Skeletal muscle satellite cell (primary cell): ENCODE data around the gene BHLHE40.

Experiments used
- H3K27me3 ChIP-seq: 2 replicates; pipeline ENCODE4 v1.7.0; 2013; ENCODE audit warnings: low read length; ENCODE audit not compliant: control insufficient read depth, insufficient read depth
- H3K36me3 ChIP-seq: 2 replicates; pipeline ENCODE4 v1.7.0; 2013; ENCODE audit warnings: mild to moderate bottlenecking, control low read depth, low read length; ENCODE audit not compliant: insufficient read depth
- H3K4me1 ChIP-seq: 2 replicates; pipeline ENCODE4 v1.7.0; 2013; ENCODE audit warnings: low read length; ENCODE audit not compliant: control insufficient read depth, insufficient read depth
- H3K4me2 ChIP-seq: 2 replicates; pipeline ENCODE4 v1.7.0; 2013; ENCODE audit warnings: mild to moderate bottlenecking, low read length
- H3K4me3 ChIP-seq: 2 replicates; pipeline ENCODE4 v1.7.0; 2013; ENCODE audit warnings: low read length
- H3K9ac ChIP-seq: 2 replicates; pipeline ENCODE4 v1.7.0; 2013; ENCODE audit warnings: mild to moderate bottlenecking, low read depth, low read length, moderate library complexity
- H3K9me3 ChIP-seq: replicated peaks from 2 replicates; pipeline ENCODE4 v1.7.0; 2013; ENCODE audit warnings: mild to moderate bottlenecking, control low read depth, low read length

Gene BHLHE40

DNA sequence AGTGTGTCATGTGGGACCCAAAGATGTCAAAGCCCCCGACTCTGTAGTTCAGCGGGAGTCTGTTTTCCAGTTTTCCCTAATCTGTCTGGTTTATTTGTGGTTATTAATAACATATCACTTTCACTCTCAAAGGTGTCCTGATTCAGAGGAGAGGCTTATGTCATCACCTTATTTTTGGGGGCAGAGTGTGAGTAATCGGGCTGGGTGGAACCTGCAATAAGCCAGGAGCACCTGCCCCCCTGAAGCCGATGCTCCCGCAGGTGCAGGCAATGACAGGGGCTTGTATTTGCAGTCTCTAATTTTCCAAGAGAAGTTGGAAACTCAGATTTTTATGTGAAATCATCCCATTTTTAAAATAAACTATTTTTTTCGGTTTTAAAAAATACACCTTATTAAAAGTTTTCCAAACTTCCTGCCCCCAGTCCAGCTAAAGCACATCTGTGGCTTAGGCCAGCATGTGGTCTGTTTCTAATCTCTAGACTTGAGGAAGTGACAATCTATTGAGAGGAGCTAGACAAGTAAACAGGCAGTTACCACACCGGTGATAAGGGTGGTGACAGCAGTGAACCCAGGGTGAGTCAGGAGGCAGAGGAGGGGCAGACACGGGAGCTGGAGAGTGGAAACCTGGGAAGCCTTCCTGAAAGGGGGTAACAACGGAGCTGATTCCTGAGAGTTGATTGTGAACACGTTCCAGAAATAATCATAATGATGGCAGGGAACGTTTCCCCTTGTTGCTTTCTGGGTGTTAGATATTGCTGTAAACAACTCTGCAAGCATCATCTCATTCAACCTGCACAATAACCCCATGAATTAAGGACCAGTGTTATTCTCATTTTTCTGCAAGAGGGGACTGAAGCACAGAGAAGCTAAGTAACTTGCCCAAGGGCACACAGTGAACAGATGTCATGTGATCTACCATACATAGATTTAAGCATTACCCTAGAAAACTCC lies 37.2 kb downstream of the BHLHE40 start:
- Histone ChIP-seq H3K36me3 (no peaks in the 10 kb centered on the region), H3K4me3 (no peak overlapping the region), H3K9ac (no peak overlapping the region), H3K27me3 (no peaks in the 10 kb centered on the region), H3K4me2 (no peak overlapping the region), H3K9me3 (no peaks in the 10 kb centered on the region), H3K4me1 (peaks cover 24% of the 10 kb centered on the region)

DNA sequence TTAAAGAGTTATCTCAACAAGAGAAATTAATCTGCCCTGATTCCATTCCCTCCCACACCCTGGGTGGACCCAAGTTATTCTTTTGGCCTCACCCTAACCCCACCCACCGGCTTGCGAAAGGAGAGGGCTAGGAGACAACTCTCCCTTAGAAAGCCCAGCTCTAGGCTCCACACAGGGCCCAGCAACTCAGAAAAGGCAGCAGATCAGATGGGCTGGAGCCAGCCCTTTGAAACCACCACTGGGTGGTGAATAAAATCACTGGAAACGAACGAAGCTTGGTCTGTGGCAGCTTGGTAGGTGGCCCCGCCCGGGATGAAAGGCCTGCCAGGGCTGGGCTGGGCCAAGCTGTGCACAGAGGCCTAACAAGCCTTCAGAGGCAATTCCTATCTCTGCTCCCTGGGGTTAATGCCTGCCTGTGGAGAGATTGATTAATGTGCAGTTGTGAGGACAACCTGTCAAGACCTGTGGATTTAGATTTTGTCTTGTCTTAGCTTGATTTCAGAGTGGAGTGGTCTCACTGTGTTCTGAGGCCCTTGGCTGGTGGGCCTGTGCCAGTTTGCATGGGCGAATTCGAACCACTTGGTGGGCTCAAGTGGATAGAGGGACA lies 38.8 kb downstream of the BHLHE40 start:
- Histone ChIP-seq H3K27me3 (no peaks in the 10 kb centered on the region), H3K9ac (peak overlapping the region; percentile 54), H3K9me3 (no peaks in the 10 kb centered on the region), H3K4me3 (no peak overlapping the region), H3K4me2 (no peak overlapping the region), H3K4me1 (peaks cover 38% of the 10 kb centered on the region), H3K36me3 (no peaks in the 10 kb centered on the region)

DNA sequence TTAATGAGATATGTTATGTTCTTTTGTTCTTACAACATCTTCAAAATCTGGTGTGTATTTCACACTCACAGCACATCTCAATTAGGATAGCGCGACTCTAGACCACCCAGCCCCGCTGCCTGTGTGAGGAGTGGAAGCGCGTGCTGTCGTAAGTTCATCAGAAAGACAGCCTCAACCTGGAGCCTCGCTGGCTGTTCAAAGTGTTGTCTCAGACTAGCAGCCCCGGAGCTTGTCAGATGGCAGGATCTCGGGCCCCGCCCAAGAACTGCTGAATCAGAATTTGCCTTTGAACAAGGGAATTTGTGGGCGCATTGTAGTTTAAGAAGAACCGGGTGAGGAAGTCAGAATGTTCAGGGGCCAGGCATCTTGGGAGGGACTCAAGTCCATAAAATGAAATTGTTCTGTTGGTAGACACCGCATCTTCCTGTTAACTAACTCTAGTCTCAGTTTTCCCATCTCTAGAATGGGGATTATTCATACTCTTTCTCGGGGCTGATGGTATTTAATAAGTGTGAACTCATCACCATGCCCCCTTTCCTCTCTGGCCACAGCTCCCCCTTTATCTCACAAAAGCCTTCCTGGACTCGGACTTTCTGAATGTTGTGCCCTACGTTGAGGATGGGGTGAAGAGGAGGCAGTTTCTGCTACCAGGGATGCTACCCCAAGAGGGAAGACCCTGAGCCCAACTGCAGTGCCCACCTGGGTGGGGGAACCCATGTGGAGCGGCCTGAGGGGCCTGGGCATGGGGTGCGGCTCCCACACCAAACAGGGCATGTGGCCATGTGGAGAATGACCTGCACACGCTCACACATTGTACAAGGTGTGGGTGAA lies 40.4 kb downstream of the BHLHE40 start:
- no peaks in the 10 kb centered on the region for H3K36me3 ChIP-seq
- no peak overlapping the region for H3K4me3 ChIP-seq
- peaks cover 43% of the 10 kb centered on the region for H3K4me1 ChIP-seq
- no peak overlapping the region for H3K9ac ChIP-seq
- no peaks in the 10 kb centered on the region for H3K27me3 ChIP-seq
- no peak overlapping the region for H3K4me2 ChIP-seq
- H3K9me3 ChIP-seq = no peaks in the 10 kb centered on the region

DNA sequence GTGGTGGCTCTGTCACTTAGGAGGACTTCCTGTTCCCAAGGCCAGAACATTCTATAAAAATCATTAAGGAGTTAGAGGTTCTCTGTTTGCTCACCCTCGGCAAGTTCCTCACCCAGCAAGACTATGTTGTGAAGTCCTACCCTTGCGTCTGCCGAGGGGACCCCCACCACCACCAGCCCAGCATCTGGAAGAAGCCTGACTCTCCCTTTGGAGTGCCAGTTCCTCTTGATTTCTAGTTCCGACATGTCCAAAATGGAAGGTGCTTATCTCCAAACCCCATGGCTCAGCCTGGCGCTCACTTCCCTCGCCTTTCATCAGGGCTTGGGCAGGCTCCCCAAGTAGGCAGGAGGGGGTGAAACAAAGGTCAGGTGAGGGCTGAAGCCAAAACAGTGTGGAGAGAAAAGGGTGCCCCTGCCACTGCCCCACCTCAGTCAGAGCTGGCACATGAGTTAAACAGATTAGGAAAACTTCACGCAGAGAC lies 41.0 kb downstream of the BHLHE40 start:
- Histone ChIP-seq H3K4me1 (peaks cover 43% of the 10 kb centered on the region), H3K4me3 (no peak overlapping the region), H3K36me3 (no peaks in the 10 kb centered on the region), H3K9ac (no peak overlapping the region), H3K27me3 (no peaks in the 10 kb centered on the region), H3K9me3 (no peaks in the 10 kb centered on the region), H3K4me2 (no peak overlapping the region)

DNA sequence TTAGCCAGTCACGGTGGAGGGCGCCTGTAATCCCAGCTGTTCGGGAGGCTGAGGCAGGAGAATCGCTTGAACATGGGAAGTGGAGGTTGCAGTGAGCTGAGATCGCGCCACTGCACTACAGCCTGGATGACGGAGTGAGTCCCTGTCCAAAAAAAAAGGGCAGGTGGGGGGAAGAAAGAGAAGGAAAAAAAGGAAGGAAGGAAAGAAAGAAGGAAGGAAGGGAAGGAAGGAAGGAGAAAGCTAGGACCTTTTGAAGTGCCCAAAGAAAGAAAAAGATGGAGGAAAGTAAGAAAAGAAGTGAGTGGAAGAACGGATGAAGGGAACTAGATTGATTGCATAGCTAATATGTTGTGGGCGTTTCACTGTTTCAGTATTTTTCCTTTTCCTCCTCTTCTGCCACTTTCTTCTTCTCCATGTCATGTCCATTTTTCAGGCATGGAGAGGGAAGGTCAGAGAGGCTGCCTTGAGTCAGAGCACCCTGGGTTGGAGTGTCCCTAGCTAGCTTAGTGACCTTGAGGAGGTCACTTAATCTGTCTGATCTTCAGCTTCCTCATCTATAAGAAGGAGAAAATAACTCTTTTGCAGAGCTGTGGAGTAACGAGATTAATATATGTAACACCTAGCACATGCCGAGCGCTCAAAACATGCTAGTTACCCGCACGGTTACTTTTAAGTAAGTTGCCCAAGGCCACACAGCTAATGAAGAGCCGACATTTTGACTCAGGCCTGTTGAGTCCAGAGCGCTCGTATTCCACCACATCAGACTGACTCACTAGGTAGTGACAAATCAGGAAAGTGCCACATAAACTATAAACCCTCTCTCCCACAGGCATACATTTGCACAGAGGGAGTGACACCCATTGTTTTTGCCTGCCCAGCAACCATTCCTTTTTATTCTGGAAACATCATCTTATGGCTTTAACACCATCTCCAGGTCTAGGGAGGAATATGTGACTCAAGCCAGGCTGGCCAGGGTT lies 42.2 kb downstream of the BHLHE40 start:
- Histone ChIP-seq H3K9ac (peak overlapping the region; percentile 60), H3K9me3 (no peaks in the 10 kb centered on the region), H3K4me1 (peaks cover 48% of the 10 kb centered on the region), H3K4me3 (no peak overlapping the region), H3K36me3 (no peaks in the 10 kb centered on the region), H3K4me2 (peak overlapping the region; percentile 26), H3K27me3 (no peaks in the 10 kb centered on the region)

DNA sequence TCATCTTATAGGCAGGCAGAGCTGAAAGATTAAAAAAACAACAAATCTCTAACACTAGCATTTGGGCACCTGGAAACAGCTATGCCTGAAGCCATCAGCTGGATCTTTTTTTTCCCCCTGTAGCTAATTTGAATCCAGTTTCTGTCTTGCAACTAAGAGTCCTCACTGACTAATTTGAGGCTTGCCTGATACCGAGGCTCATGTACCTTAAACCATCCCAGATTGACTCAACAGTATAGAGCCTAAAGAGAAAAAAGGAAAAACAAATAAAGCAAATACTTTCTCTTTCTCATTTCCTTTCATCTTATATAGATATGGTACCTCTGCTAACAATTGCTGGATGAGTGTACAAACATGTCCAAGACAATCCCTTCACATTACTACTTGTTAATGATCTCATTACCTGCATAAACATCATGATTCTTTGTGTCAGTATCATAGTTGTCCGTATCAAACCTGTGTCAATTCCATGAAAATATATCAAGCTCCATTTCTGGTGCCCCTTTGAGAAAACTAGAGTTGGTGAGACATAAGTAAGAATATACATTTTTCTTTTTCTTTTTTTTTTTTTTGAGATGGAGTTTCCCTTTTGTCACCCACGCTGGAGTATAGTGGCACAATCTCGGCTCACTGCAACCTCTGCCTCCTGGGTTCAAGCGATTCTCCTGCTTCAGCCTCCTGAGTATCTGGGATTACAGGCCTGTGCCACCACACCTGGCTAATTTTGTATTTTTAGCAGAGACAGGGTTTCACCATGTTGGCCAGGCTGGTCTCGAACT lies 43.1 kb downstream of the BHLHE40 start:
- Histone ChIP-seq H3K36me3 (no peaks in the 10 kb centered on the region), H3K27me3 (no peaks in the 10 kb centered on the region), H3K4me3 (no peak overlapping the region), H3K9me3 (no peaks in the 10 kb centered on the region), H3K4me2 (peak overlapping the region; percentile 26), H3K4me1 (peaks cover 51% of the 10 kb centered on the region), H3K9ac (peak overlapping the region; percentile 60)

DNA sequence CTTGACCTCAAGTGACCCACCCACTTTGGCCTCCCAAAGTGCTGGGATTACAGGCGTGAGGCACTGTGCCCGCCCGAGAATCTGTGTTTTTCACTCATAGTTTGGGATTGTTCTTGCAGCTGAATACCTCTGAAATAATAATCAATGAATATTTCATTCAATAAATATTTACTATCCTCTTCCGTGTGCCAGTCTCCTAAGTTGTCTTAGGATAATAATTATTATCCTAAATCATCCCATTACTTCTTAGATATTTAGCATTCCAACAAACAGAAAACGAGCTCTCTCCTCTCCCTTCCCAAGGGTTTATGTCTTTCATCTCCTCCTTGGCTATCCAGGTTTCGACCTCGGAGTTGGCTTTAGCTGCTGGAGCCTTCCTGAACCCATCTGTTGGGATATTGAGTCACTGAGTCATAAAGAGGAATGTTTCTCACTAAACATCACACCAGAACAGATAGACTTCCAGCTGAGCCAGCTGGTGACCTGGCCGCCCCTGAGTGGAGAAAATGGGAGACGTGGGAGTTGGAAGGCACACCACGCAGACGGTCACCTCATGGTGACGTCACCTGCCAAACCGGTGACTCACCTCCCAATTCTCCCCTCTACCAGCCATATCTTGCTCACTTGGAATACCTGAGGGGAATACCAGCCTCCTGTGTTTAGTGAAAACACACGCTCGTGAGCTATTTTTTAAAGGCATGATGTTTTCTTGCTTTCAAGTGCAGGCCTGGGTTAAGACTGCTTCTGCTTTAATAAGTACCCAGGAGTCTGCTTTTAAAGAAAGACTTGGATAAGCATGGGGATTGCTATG lies 43.9 kb downstream of the BHLHE40 start:
- no peaks in the 10 kb centered on the region for H3K36me3 ChIP-seq
- peak overlapping the region; percentile 61 for H3K9ac ChIP-seq
- H3K27me3 ChIP-seq = no peaks in the 10 kb centered on the region
- H3K9me3 ChIP-seq = no peaks in the 10 kb centered on the region
- peak overlapping the region; percentile 35 for H3K4me2 ChIP-seq
- H3K4me3 ChIP-seq = no peak overlapping the region
- H3K4me1 ChIP-seq = peaks cover 45% of the 10 kb centered on the region

DNA sequence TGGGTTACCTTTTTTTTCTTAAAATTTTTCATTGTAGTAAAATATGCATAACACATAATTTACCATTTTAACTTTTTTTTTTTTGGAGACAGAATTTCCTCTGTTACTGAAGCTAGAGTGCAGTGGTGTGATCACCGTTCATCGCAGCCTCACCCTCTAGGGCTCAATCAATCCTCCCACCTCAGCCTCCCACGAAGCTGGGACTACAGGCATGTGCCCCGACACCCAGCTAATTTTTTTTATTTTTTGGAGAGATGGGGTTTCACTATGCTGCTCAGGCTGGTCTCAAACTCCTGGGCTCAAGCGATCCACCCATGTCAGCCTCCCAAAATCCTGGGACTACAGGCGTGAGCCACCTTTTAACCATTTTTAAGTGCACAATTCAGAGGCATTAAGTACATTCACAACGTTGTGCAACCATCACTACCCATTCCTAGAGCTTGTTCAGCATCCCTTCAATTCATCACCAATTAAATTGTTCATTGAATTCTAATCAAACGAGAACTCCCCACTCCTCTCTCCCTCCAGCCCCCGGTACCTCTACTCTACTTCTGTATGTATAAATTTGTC lies 44.6 kb downstream of the BHLHE40 start:
- Histone ChIP-seq H3K27me3 (no peaks in the 10 kb centered on the region), H3K4me3 (no peak overlapping the region), H3K9ac (peak overlapping the region; percentile 61), H3K4me2 (peak overlapping the region; percentile 35), H3K9me3 (no peaks in the 10 kb centered on the region), H3K36me3 (no peaks in the 10 kb centered on the region), H3K4me1 (peaks cover 40% of the 10 kb centered on the region)

DNA sequence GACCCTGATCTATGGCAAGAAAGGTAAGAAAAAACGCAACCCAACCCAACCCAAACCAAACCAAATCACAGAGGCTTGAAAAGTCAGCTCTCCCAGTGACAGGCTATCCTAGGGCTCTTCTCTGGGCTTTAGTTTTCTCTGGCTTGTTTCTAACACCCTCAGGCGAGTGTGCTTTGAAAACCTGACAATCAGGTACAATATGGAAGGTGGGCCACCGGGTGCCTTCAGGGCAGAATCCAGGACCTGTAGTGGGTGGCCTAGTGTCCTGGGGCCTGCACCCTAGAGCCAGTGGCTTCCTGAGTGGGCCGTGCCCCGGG lies 46.8 kb downstream of the BHLHE40 start:
- peaks cover 40% of the 10 kb centered on the region for H3K4me1 ChIP-seq
- peak overlapping the region; percentile 98 for H3K9ac ChIP-seq
- peak overlapping the region; percentile 85 for H3K4me3 ChIP-seq
- H3K27me3 ChIP-seq = no peaks in the 10 kb centered on the region
- H3K36me3 ChIP-seq = no peaks in the 10 kb centered on the region
- H3K4me2 ChIP-seq = peak overlapping the region; percentile 100
- no peaks in the 10 kb centered on the region for H3K9me3 ChIP-seq
